Esophagus squamous epithelium (tissue), 5 donors: Measurements from ENCODE around the gene GABPB2. TPM values are rescaled to one million over a fixed set of nuclear protein-coding genes. Genes with fewer than 3 reads are reported as not detected.
A peak's percentile ranks its signal among the peaks of the same experiment; 100 is the strongest.

Experiments used
- DNase-seq: peaks from one replicate; lab custom pipeline; 2025; lab: John Stamatoyannopoulos, UW
- H3K27ac ChIP-seq, 4 donors: fragments of 200-600 bp; sonication (generic); one replicate each; pipeline ENCODE4 v1.5.1; 2016 to 2019; ENCODE audit warnings: mild to moderate bottlenecking in 1 of 4
- H3K27me3 ChIP-seq, 4 donors: fragments of 200-600 bp; sonication (generic); 1 replicate in 3 of 4; 2 replicates in 1 of 4; pipeline versions ENCODE4 v1.5.1 to v1.6.0; 2017 to 2021; ENCODE audit warnings: antibody characterized with exemption in 1 of 4
- H3K36me3 ChIP-seq, 3 donors: fragments of 200-600 bp; sonication (generic); one replicate each; pipeline ENCODE4 v1.5.1; 2016 to 2019
- H3K4me1 ChIP-seq, 3 donors: fragments of 200-600 bp; sonication (generic); one replicate each; pipeline ENCODE4 v1.5.1; 2017 to 2019
- H3K4me3 ChIP-seq, 4 donors: fragments of 200-600 bp; sonication (generic); 1 replicate in 3 of 4; 2 replicates in 1 of 4; pipeline ENCODE4 v1.5.1; 2016 to 2019; ENCODE audit warnings: mild to moderate bottlenecking in 2 of 4, moderate library complexity in 1 of 4
- H3K9me3 ChIP-seq, 3 donors: fragments of 200-600 bp; sonication (generic); one replicate each; pipeline ENCODE4 v1.5.1; 2016 to 2019
- POLR2A ChIP-seq, 4 donors: fragments of 450-650 bp; IDR thresholded peaks; one replicate each; pipeline ENCODE4 v1.6.1; 2017; ENCODE audit warnings: antibody characterized with exemption in 4 of 4, mild to moderate bottlenecking in 4 of 4, moderate library complexity in 3 of 4
- WGBS, 2 donors: methylation state at CpG; one replicate each; pipeline ENCODE4 v1.1.5; 2018; 5-methylcytosine and 5-hydroxymethylcytosine counted together
- intact Hi-C: fragments of 100-400 bp; cut with DNase I; formaldehyde crosslinking; loops from one replicate; pipeline ENCODE4 v1.15.0; 2022
- small RNA-seq, 4 donors: library from RNA; depleted of rRNA; stranded (forward); fragments of <200 nt; gene quantifications; one replicate each; pipeline ENCODE3, GENCODE V24; 2016
- total RNA-seq, 4 donors: library from RNA; depleted of rRNA; stranded (reverse); fragments of >200 nt; gene quantifications; one replicate each; pipeline ENCODE4 v1.1.0, GENCODE V29; 2016
- TF ChIP-seq, protein P1 (sequence below), 6 experiments: fragments of 450-650 bp in 4 of 6; fragments of 200-600 bp in 2 of 6; sonication (generic) in 2 of 6; IDR thresholded peaks; one replicate each; pipeline ENCODE4 v1.5.1; 2016 to 2019; ENCODE audit warnings: antibody characterized with exemption in 6 of 6, mild to moderate bottlenecking in 4 of 6, moderate library complexity in 4 of 6
- donor health status: DM: yes; HTN: yes; CAD: no.

GABPB2 gene
- total RNA-seq, 4 donors from 2014 or later: 7.1 to 15.8 (median 11.0) TPM

DNA sequence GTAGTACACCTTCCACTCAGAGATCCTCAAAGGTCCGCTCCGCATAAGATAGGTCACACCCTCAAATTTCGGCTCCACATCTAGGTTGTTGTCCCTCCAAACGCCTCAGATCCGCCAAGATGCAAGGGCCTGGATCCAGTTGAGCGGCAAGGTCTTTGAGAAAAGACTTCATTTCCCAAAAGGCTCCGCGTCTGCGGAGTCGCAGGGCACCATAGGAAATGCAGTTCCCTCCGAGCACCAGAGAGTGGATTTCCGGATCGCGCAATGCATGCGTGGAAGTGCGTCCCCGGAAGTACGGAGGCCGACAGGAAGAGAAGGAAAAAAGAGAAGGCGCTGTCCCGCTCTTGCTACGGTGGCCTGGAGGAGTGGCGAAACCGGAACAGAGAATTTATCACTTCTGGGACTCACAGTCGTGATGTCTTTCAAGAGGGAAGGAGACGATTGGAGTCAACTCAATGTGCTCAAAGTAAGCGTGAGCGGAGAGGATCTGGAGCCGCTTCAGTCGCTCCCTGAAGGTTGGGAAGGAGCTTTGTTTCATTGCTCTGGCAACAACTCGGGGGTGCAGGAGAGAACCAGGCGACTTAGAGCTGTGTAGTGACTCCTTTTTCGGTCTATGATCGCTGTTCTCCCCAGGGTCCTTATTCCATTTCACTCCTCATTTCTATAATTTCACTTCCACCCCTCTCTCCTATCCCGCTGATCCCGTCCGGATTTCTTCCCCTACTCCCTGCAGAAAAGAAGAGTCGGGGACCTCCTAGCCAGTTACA is 95.4 kb downstream of the GABPB2 start, which contains the start of the genes LYSMD1 and SCNM1:
LYSMD1 (minus strand) TSS at position 165 of the 767 bp plus-strand sequence. CDS start 644 bp downstream, outside the sequence.
SCNM1 (plus strand) TSS at position 407 of the 767 bp plus-strand sequence; CDS start at position 416, 9 bp downstream.
- Histone ChIP-seq H3K4me1 (peaks cover 6 to 39% (median 18%) of the 10 kb centered on the region in 3 donors), H3K27ac (peak within 1 kb of the TSS; percentile 81 to 94 (median 88)), H3K4me3 (peak within 1 kb of the TSS; percentile 65 to 76 (median 70)), H3K9me3 (no peaks in the 10 kb centered on the region), H3K36me3 (peaks cover 0 to 56% (median 14%) of the 10 kb centered on the region in 3 donors), H3K27me3 (no peaks in the 10 kb centered on the region)
- peak; percentile 93 for DNase-seq
- TF ChIP-seq, protein P1, sequence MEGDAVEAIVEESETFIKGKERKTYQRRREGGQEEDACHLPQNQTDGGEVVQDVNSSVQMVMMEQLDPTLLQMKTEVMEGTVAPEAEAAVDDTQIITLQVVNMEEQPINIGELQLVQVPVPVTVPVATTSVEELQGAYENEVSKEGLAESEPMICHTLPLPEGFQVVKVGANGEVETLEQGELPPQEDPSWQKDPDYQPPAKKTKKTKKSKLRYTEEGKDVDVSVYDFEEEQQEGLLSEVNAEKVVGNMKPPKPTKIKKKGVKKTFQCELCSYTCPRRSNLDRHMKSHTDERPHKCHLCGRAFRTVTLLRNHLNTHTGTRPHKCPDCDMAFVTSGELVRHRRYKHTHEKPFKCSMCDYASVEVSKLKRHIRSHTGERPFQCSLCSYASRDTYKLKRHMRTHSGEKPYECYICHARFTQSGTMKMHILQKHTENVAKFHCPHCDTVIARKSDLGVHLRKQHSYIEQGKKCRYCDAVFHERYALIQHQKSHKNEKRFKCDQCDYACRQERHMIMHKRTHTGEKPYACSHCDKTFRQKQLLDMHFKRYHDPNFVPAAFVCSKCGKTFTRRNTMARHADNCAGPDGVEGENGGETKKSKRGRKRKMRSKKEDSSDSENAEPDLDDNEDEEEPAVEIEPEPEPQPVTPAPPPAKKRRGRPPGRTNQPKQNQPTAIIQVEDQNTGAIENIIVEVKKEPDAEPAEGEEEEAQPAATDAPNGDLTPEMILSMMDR (IDR thresholded peaks at IDR 0.05): peak in 4 of 6 experiments; percentile 39 to 80 (median 42)
- TF ChIP-seq POLR2A (IDR thresholded peaks at IDR 0.05): peak in 2 of 4 donors; percentile 44 to 88
- intact Hi-C loops: no loop called here
- 0% methylated on average over 35 to 36 of the region's 38 CpGs for WGBS, 2 donors

GRCh38 chr1:151166505-151166956 is 96.0 kb downstream of the GABPB2 start:
- WGBS, 2 donors: 1 to 2% methylated on average over 14 of the region's 15 CpGs
- H3K27me3 ChIP-seq: no peaks in the 10 kb centered on the region
- TF ChIP-seq, protein P1 (IDR thresholded peaks at IDR 0.05): no peak
- TF ChIP-seq POLR2A (IDR thresholded peaks at IDR 0.05): no peak
- peak overlapping the region; percentile 81 to 94 (median 84) for H3K27ac ChIP-seq
- DNase-seq: no peak
- H3K4me1 ChIP-seq: peaks cover 6 to 39% (median 18%) of the 10 kb centered on the region in 3 donors
- no peaks in the 10 kb centered on the region for H3K9me3 ChIP-seq
- peak overlapping the region; percentile 65 to 76 (median 70) for H3K4me3 ChIP-seq
- intact Hi-C loops: no loop called here
- H3K36me3 ChIP-seq: peaks cover 0 to 56% (median 13%) of the 10 kb centered on the region in 3 donors

DNA sequence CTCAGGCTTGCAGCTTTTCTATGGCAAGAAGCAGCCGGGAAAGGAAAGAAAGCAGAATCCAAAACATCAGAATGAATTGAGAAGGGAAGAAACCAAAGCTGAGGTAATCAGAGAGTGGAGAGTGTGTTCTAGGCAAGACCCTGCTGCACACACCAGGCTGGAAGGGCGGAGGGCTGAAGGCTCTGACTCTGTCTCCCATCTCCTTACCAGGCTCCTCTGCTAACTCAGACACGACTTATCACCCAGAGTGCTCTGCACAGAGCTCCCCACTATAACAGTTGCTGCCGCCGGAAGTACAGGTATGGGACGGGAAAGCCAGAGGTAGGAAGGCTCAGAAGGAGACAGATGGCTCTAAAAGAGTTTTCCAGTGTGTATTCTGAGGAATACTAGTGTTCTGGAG is 96.6 kb downstream of the GABPB2 start:
- intact Hi-C loops: no loop called here

DNA sequence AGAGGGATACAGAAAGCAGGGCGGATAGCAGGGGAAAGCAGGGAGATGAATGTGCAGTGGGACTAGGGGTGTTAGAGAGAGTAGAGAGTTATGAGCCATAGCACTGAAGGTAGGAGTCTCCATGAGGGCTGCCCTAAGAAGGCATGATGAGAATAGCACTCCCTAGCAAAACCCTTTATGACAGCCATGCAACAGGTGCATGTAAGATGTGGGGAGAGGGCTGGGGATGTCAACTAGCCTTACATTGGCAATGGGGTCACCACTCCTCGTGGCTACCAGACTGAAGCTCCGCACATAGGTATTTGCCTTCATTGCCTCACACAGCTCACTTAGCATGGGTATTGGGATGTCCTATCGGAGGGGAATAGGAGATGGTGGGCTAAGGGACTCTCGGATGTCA is 100.6 kb downstream of the GABPB2 start:
- H3K27me3 ChIP-seq: no peaks in the 10 kb centered on the region
- peaks cover 6 to 29% (median 8%) of the 10 kb centered on the region in 3 donors for H3K4me1 ChIP-seq
- no peak overlapping the region for H3K27ac ChIP-seq
- TF ChIP-seq, protein P1 (IDR thresholded peaks at IDR 0.05): no peak
- TF ChIP-seq POLR2A (IDR thresholded peaks at IDR 0.05): no peak
- peaks cover 10 to 83% (median 15%) of the 10 kb centered on the region in 3 donors for H3K36me3 ChIP-seq
- H3K9me3 ChIP-seq: no peaks in the 10 kb centered on the region
- intact Hi-C loops: no loop called here
- no peak overlapping the region for H3K4me3 ChIP-seq
- DNase-seq: no peak
- 73 to 81% methylated on average over 5 of the region's 5 CpGs for WGBS, 2 donors

More for the DNA sequence above, 96.6 kb downstream of the GABPB2 start:
- H3K4me3 ChIP-seq: peak overlapping the region in 3 of 4 donors; percentile 65 to 76 (median 73)
- no peak for DNase-seq
- no peak for TF ChIP-seq POLR2A (IDR thresholded peaks at IDR 0.05)
- TF ChIP-seq, protein P1 (IDR thresholded peaks at IDR 0.05): no peak
- H3K27me3 ChIP-seq: no peaks in the 10 kb centered on the region
- H3K4me1 ChIP-seq: peaks cover 6 to 39% (median 18%) of the 10 kb centered on the region in 3 donors
- peaks cover 0 to 51% (median 13%) of the 10 kb centered on the region in 3 donors for H3K36me3 ChIP-seq
- WGBS, 2 donors: 80 to 91% methylated on average over 6 of the region's 6 CpGs
- peak overlapping the region in 2 of 4 donors; percentile 81 to 94 for H3K27ac ChIP-seq
- H3K9me3 ChIP-seq: no peaks in the 10 kb centered on the region

Small RNAs within 50 kb of the gene (small RNA-seq; reads per million reads assigned to genes)
- gene RNU6-884P: 0 reads per million in 4 donors

Other genes starting within 250 kb of the GABPB2 start
- 10 to 100 TPM; 20.5 to 39.9 (median 25.0) TPM for gene ARNT, start 194.2 kb upstream of the GABPB2 start, total RNA-seq
- gene CTXND2, start 183.6 kb upstream of the GABPB2 start, total RNA-seq: not detected
- 10 to 100 TPM; 20.5 to 39.5 (median 25.3) TPM for gene SETDB1, start 144.4 kb upstream of the GABPB2 start, total RNA-seq
- gene CERS2, start 95.9 kb upstream of the GABPB2 start, total RNA-seq: 10 to 100 TPM; 18.2 to 72.7 (median 45.4) TPM
- gene ANXA9, start 88.5 kb upstream of the GABPB2 start, total RNA-seq: 1 to 10 TPM; 1.2 to 7.8 (median 4.4) TPM
- gene MINDY1, start 63.9 kb upstream of the GABPB2 start, total RNA-seq: 10 to 100 TPM; 25.4 to 52.5 (median 37.1) TPM
- 10 to 100 TPM in 3 of 4 donors, 1 to 10 TPM in 1; 8.9 to 21.0 (median 15.9) TPM for gene PRUNE1, start 62.3 kb upstream of the GABPB2 start, total RNA-seq
- 100 to 1,000 TPM in 1 of 4 donors, 10 to 100 TPM in 3; 52.7 to 168 (median 96.1) TPM for gene BNIPL, start 34.2 kb upstream of the GABPB2 start, total RNA-seq
- gene C1orf56, start 23.0 kb upstream of the GABPB2 start, total RNA-seq: 1 to 10 TPM in 3 of 4 donors, under 1 TPM in 1; 0.23 to 3.2 (median 2.3) TPM
- 100 to 1,000 TPM in 3 of 4 donors, 10 to 100 TPM in 1; 86.7 to 128 (median 115) TPM for gene CDC42SE1, start 11.1 kb upstream of the GABPB2 start, total RNA-seq
- gene MLLT11, start 10.4 kb upstream of the GABPB2 start, total RNA-seq: 1 to 10 TPM in 2 of 4 donors, under 1 TPM in 2; 0.38 to 1.6 (median 0.92) TPM
- 1 to 10 TPM in 3 of 4 donors, under 1 TPM in 1; 0.91 to 3.8 (median 2.0) TPM for gene SEMA6C, start 75.9 kb downstream of the GABPB2 start, total RNA-seq
- 1 to 10 TPM in 2 of 4 donors, not detected in 2; 2.3 to 5.7 TPM for gene TNFAIP8L2, start 85.9 kb downstream of the GABPB2 start, total RNA-seq
- gene LYSMD1, start 95.1 kb downstream of the GABPB2 start, total RNA-seq: 1 to 10 TPM; 4.6 to 8.8 (median 5.9) TPM
- gene SCNM1, start 95.4 kb downstream of the GABPB2 start, total RNA-seq: 10 to 100 TPM; 15.2 to 29.8 (median 18.5) TPM
- gene TMOD4, start 105.2 kb downstream of the GABPB2 start, total RNA-seq: not detected
- gene VPS72, start 119.4 kb downstream of the GABPB2 start, total RNA-seq: 10 to 100 TPM; 17.2 to 38.3 (median 29.7) TPM
- 10 to 100 TPM; 21.5 to 49.2 (median 36.6) TPM for gene PIP5K1A, start 127.8 kb downstream of the GABPB2 start, total RNA-seq
- gene PSMD4, start 184.0 kb downstream of the GABPB2 start, total RNA-seq: 100 to 1,000 TPM in 3 of 4 donors, 10 to 100 TPM in 1; 78.2 to 117 (median 109) TPM
- 10 to 100 TPM; 16.5 to 28.5 (median 18.3) TPM for gene ZNF687, start 211.5 kb downstream of the GABPB2 start, total RNA-seq